HEK293 (cell line): Measurements from ENCODE around the gene SLC6A13.

Experiments
- CTCF ChIA-PET: fragments of 350-600 bp; formaldehyde crosslinking; extraction: SDS; loops from one replicate; lab custom pipeline; 2021; ENCODE audit warnings: antibody characterized with exemption; lab: Yijun Ruan, JAX
- POLR2A ChIA-PET: fragments of 300-600 bp; formaldehyde crosslinking; extraction: SDS; loops from one replicate; lab custom pipeline; 2020; ENCODE audit warnings: antibody characterized with exemption, inconsistent platforms; lab: Yijun Ruan, JAX
- H3K27ac ChIP-seq: fragments of 200-500 bp; sonication (Bioruptor generic); 2 replicates; pipeline ENCODE4 v1.5.1; 2014; ENCODE audit warnings: low read depth, low read length, control low read depth, inconsistent platforms; ENCODE audit errors: extremely low read depth
- H3K36me3 ChIP-seq, 2 experiments: fragments of 200-500 bp in 1 of 2; sonication (Bioruptor generic) in 1 of 2; 1 replicate in 1 of 2; 2 replicates in 1 of 2; pipeline ENCODE4 v1.5.1; 2014 to 2017; ENCODE audit warnings: inconsistent platforms in 2 of 2, low read length in 2 of 2; ENCODE audit not compliant: control insufficient read depth in 2 of 2, insufficient read depth in 1 of 2
- H3K4me1 ChIP-seq: fragments of 200-500 bp; sonication (Bioruptor generic); 2 replicates; pipeline ENCODE4 v1.5.1; 2014; ENCODE audit warnings: mild to moderate bottlenecking, low read length, inconsistent platforms; ENCODE audit not compliant: control insufficient read depth, insufficient read depth
- H3K4me3 ChIP-seq: 2 replicates; pipeline ENCODE4 v1.5.1; 2011; ENCODE audit warnings: low read depth, mild to moderate bottlenecking, control low read depth, low read length, moderate library complexity
- H3K9me3 ChIP-seq: fragments of 200-500 bp; sonication (Bioruptor generic); 2 replicates; pipeline ENCODE4 v1.5.1; 2014; ENCODE audit warnings: low read depth, low read length, inconsistent platforms; ENCODE audit not compliant: control insufficient read depth, insufficient read depth
- ATF2 ChIP-seq: fragments of 450-650 bp; formaldehyde crosslinking; IDR thresholded peaks from 2 replicates; pipeline ENCODE4 v1.5.1; 2016; ENCODE audit warnings: missing biosample characterization, missing genetic modification characterization, low read depth
- BCL11B ChIP-seq: fragments of 450-650 bp; formaldehyde crosslinking; IDR thresholded peaks from 2 replicates; pipeline ENCODE4 v1.5.1; 2016; ENCODE audit warnings: low read depth, missing biosample characterization, missing genetic modification characterization
- HOXD13 ChIP-seq: sonication (generic); formaldehyde crosslinking; IDR thresholded peaks from 2 replicates; pipeline ENCODE4 v1.8.0; 2022; ENCODE audit warnings: missing genetic modification reagents, borderline replicate concordance
- IKZF3 ChIP-seq: fragments of 450-650 bp; IDR thresholded peaks from 2 replicates; pipeline ENCODE4 v1.5.0; 2018; ENCODE audit warnings: missing biosample characterization, mild to moderate bottlenecking, missing genetic modification characterization, moderate library complexity
- KLF8 ChIP-seq: fragments of 450-650 bp; formaldehyde crosslinking; IDR thresholded peaks from 2 replicates; pipeline ENCODE4 v1.5.1; 2016; ENCODE audit warnings: missing biosample characterization, missing genetic modification characterization
- KLF9 ChIP-seq: fragments of 450-650 bp; formaldehyde crosslinking; IDR thresholded peaks from 2 replicates; pipeline ENCODE4 v1.5.1; 2016; ENCODE audit warnings: missing biosample characterization, missing genetic modification characterization, low read depth
- PRDM4 ChIP-seq: fragments of 450-650 bp; formaldehyde crosslinking; IDR thresholded peaks from 2 replicates; pipeline ENCODE4 v1.5.1; 2017; ENCODE audit warnings: missing biosample characterization, missing genetic modification characterization
- SCRT1 ChIP-seq: fragments of 450-650 bp; formaldehyde crosslinking; IDR thresholded peaks from 2 replicates; pipeline ENCODE4 v1.5.1; 2016; ENCODE audit warnings: missing biosample characterization, missing genetic modification characterization, borderline replicate concordance
- SCRT2 ChIP-seq: fragments of 450-650 bp; formaldehyde crosslinking; IDR thresholded peaks from 2 replicates; pipeline ENCODE4 v1.5.1; 2016; ENCODE audit warnings: missing biosample characterization, missing genetic modification characterization
- YY1 ChIP-seq: fragments of 450-650 bp; formaldehyde crosslinking; IDR thresholded peaks from 2 replicates; pipeline ENCODE4 v1.5.1; 2018; ENCODE audit warnings: missing biosample characterization, missing genetic modification characterization
- ZFP69B ChIP-seq: fragments of 450-650 bp; formaldehyde crosslinking; IDR thresholded peaks from 2 replicates; pipeline ENCODE4 v1.5.1; 2016; ENCODE audit warnings: missing biosample characterization, missing genetic modification characterization
- ZNF133 ChIP-seq: fragments of 450-650 bp; formaldehyde crosslinking; IDR thresholded peaks from 2 replicates; pipeline ENCODE4 v1.5.1; 2016; ENCODE audit warnings: missing biosample characterization, missing genetic modification characterization
- ZNF138 ChIP-seq: fragments of 450-650 bp; formaldehyde crosslinking; IDR thresholded peaks from 2 replicates; pipeline ENCODE4 v1.5.1; 2016; ENCODE audit warnings: missing biosample characterization, missing genetic modification characterization, borderline replicate concordance
- ZNF140 ChIP-seq: fragments of 450-650 bp; formaldehyde crosslinking; IDR thresholded peaks from 2 replicates; pipeline ENCODE4 v1.5.1; 2016; ENCODE audit warnings: missing biosample characterization, missing genetic modification characterization
- ZNF23 ChIP-seq: fragments of 450-650 bp; formaldehyde crosslinking; IDR thresholded peaks from 2 replicates; pipeline ENCODE4 v1.5.1; 2016; ENCODE audit warnings: missing biosample characterization, missing genetic modification characterization, borderline replicate concordance
- ZNF239 ChIP-seq: fragments of 450-650 bp; formaldehyde crosslinking; IDR thresholded peaks from 2 replicates; pipeline ENCODE4 v1.5.1; 2016; ENCODE audit warnings: missing biosample characterization, missing genetic modification characterization
- ZNF266 ChIP-seq: fragments of 450-650 bp; formaldehyde crosslinking; IDR thresholded peaks from 2 replicates; pipeline ENCODE4 v1.5.1; 2016; ENCODE audit warnings: missing biosample characterization, missing genetic modification characterization, low read depth
- ZNF416 ChIP-seq: fragments of 450-650 bp; formaldehyde crosslinking; IDR thresholded peaks from 2 replicates; pipeline ENCODE4 v1.5.1; 2016; ENCODE audit warnings: missing biosample characterization, missing genetic modification characterization
- ZNF521 ChIP-seq: fragments of 450-650 bp; formaldehyde crosslinking; IDR thresholded peaks from 2 replicates; pipeline ENCODE4 v1.5.1; 2017; ENCODE audit warnings: missing biosample characterization, mild to moderate bottlenecking, missing genetic modification characterization
- ZNF585B ChIP-seq: fragments of 450-650 bp; formaldehyde crosslinking; IDR thresholded peaks from 2 replicates; pipeline ENCODE4 v1.5.1; 2016; ENCODE audit warnings: missing biosample characterization, missing genetic modification characterization
- ZNF654 ChIP-seq: fragments of 450-650 bp; formaldehyde crosslinking; IDR thresholded peaks from 2 replicates; pipeline ENCODE4 v1.5.1; 2016; ENCODE audit warnings: low read depth, missing biosample characterization, missing genetic modification characterization
- ZNF660 ChIP-seq: fragments of 450-650 bp; IDR thresholded peaks from 2 replicates; pipeline ENCODE4 v1.5.1; 2018; ENCODE audit warnings: missing biosample characterization, mild to moderate bottlenecking, missing genetic modification characterization
- ZNF664 ChIP-seq: fragments of 450-650 bp; formaldehyde crosslinking; IDR thresholded peaks from 2 replicates; pipeline ENCODE4 v1.5.1; 2016; ENCODE audit warnings: missing biosample characterization, missing genetic modification characterization

SLC6A13 gene

GRCh38 chr12:291153-291723, 28.6 kb upstream of the SLC6A13 start:
- peaks cover 49 to 65% of the 10 kb centered on the region in 2 experiments for H3K36me3 ChIP-seq
- no peaks in the 10 kb centered on the region for H3K4me1 ChIP-seq
- H3K9me3 ChIP-seq: no peaks in the 10 kb centered on the region
- H3K27ac ChIP-seq: no peak overlapping the region
- ChIA-PET POLR2A (no interaction called here), CTCF (no interaction called here)
- TF ChIP-seq ZNF654 (tag by site-specific recombination): no peak
- peak; percentile 96 for TF ChIP-seq ZNF664
- peak; percentile 64; the same call in 1 of the 2 replicates for TF ChIP-seq SCRT1 (tag by site-specific recombination)
- no peak for TF ChIP-seq ATF2 (tag by site-specific recombination)
- peak; percentile 95 for TF ChIP-seq SCRT2
- 0 out of 2 replicates have a peak, but pooled peaks have one; percentile 28 for TF ChIP-seq ZNF660
- TF ChIP-seq, all 188 proteins: peak for 4
- no peak overlapping the region for H3K4me3 ChIP-seq

GRCh38 chr12:288687-289086, 26.1 kb upstream of the SLC6A13 start:
- Histone ChIP-seq H3K9me3 (no peaks in the 10 kb centered on the region), H3K36me3 (peaks cover 35 to 66% of the 10 kb centered on the region in 2 experiments), H3K4me3 (no peak overlapping the region), H3K4me1 (no peaks in the 10 kb centered on the region), H3K27ac (no peak overlapping the region)
- TF ChIP-seq ZNF239 (tag by site-specific recombination): no peak
- no peak for TF ChIP-seq KLF9 (tag by site-specific recombination)
- TF ChIP-seq ZNF585B (tag by site-specific recombination): no peak
- TF ChIP-seq YY1 (tag by site-specific recombination): no peak
- TF ChIP-seq ZNF266 (tag by site-specific recombination): no peak
- no peak for TF ChIP-seq ZNF23 (tag by site-specific recombination)
- TF ChIP-seq IKZF3 (tag by site-specific recombination): peak; percentile 23; the same call in 1 of the 2 replicates
- POLR2A ChIA-PET: no interaction called here
- CTCF ChIA-PET: interaction anchor here (1.0 to 1.2 kb wide), 2 partner anchors 68 to 112 kb away, joined by 3 to 4 read pairs; no protein-coding TSS in a partner anchor

- POLR2A ChIA-PET: no interaction called here
- no peak overlapping the region for H3K27ac ChIP-seq
- no peaks in the 10 kb centered on the region for H3K9me3 ChIP-seq
- CTCF ChIA-PET: interaction anchor here (0.6 kb wide), 2 partner anchors 17 to 22 kb away, joined by 3 read pairs; no protein-coding TSS in a partner anchor
- no peaks in the 10 kb centered on the region for H3K4me1 ChIP-seq
- TF ChIP-seq KLF8 (tag by site-specific recombination) (no peak), HOXD13 (no peak), YY1 (tag by site-specific recombination) (no peak)
- H3K4me3 ChIP-seq: no peak overlapping the region
- H3K36me3 ChIP-seq: peaks cover 23 to 59% of the 10 kb centered on the region in 2 experiments
Measured at GRCh38 chr12:286531-287300, 24.1 kb upstream of the SLC6A13 start.

GRCh38 chr12:278046-278445, 15.4 kb upstream of the SLC6A13 start:
- H3K4me3 ChIP-seq: no peak overlapping the region
- POLR2A ChIA-PET: no interaction called here
- peaks cover 3 to 17% of the 10 kb centered on the region in 2 experiments; a peak in 2 of 3 replicates for H3K36me3 ChIP-seq
- H3K4me1 ChIP-seq: no peaks in the 10 kb centered on the region; the same call in 1 of the 2 replicates
- no peak overlapping the region for H3K27ac ChIP-seq
- no peaks in the 10 kb centered on the region for H3K9me3 ChIP-seq
- CTCF ChIA-PET: no interaction called here
- TF ChIP-seq ZNF140 (tag by site-specific recombination) (no peak), ZNF133 (no peak), ZNF416 (tag by site-specific recombination) (no peak), ZFP69B (no peak), ZNF521 (tag by site-specific recombination) (no peak), ZNF138 (tag by site-specific recombination) (no peak), PRDM4 (tag by site-specific recombination) (no peak), BCL11B (tag by site-specific recombination) (no peak)
